Esophagus muscularis mucosa (tissue), 4 donors: Measurements from ENCODE around the gene CAMTA1.

Experiments used
- EP300 ChIP-seq: sonication (generic); formaldehyde crosslinking; IDR thresholded peaks from one replicate; pipeline ENCODE4 v1.6.1; 2017; ENCODE audit warnings: antibody characterized with exemption
- POLR2A ChIP-seq: fragments of 450-650 bp; IDR thresholded peaks from one replicate; pipeline ENCODE4 v1.6.1; 2017; ENCODE audit warnings: antibody characterized with exemption, moderate library complexity, mild to moderate bottlenecking, low read depth
- POLR2AphosphoS5 ChIP-seq, 2 donors: sonication (generic); formaldehyde crosslinking; IDR thresholded peaks; one replicate each; pipeline ENCODE4 v1.6.1; 2017; ENCODE audit warnings: antibody characterized with exemption in 2 of 2
- TF ChIP-seq, protein P1 (sequence below), 3 experiments: fragments of 200-600 bp in 2 of 3; fragments of 450-650 bp in 1 of 3; sonication (generic) in 2 of 3; IDR thresholded peaks; one replicate each; pipeline ENCODE4 v1.5.1; 2017 to 2019; ENCODE audit warnings: antibody characterized with exemption in 3 of 3, mild to moderate bottlenecking in 2 of 3, moderate library complexity in 1 of 3

DNA sequence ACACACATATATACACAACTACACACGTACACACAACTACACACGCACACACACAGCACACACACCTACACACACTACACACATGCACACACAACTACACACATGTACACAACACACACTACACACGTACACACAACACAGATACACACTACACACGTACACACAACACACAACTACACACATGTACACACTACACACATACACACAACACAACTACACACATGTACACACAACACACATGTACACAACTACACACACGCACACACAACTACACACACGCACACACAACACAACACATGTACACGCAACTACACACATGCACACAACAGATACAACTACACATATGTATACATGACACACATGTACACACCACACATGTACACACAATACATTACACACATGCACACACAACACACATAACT is 318.1 kb downstream of the CAMTA1 start:
- TF ChIP-seq, protein P1, sequence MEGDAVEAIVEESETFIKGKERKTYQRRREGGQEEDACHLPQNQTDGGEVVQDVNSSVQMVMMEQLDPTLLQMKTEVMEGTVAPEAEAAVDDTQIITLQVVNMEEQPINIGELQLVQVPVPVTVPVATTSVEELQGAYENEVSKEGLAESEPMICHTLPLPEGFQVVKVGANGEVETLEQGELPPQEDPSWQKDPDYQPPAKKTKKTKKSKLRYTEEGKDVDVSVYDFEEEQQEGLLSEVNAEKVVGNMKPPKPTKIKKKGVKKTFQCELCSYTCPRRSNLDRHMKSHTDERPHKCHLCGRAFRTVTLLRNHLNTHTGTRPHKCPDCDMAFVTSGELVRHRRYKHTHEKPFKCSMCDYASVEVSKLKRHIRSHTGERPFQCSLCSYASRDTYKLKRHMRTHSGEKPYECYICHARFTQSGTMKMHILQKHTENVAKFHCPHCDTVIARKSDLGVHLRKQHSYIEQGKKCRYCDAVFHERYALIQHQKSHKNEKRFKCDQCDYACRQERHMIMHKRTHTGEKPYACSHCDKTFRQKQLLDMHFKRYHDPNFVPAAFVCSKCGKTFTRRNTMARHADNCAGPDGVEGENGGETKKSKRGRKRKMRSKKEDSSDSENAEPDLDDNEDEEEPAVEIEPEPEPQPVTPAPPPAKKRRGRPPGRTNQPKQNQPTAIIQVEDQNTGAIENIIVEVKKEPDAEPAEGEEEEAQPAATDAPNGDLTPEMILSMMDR (IDR thresholded peaks at IDR 0.05) = no peak
- TF ChIP-seq POLR2AphosphoS5 (IDR thresholded peaks at IDR 0.05) = no peak
- no peak for TF ChIP-seq POLR2A
- no peak for TF ChIP-seq EP300
